H1 (cell line): ENCODE measurements around the gene TMEM86B. TPM values are rescaled to one million over a fixed set of nuclear protein-coding genes. Genes with fewer than 3 reads are reported as not detected.
A peak's percentile ranks its signal among the peaks of the same experiment; 100 is the strongest.

Experiments used
- BCL11A ChIP-seq, 2 experiments: IDR thresholded peaks; one replicate each; pipeline ENCODE4 v1.6.1; 2011; ENCODE audit warnings: low read depth in 2 of 2, low read length in 2 of 2, mild to moderate bottlenecking in 2 of 2
- BRCA1 ChIP-seq: IDR thresholded peaks from 2 replicates; pipeline ENCODE4 v1.6.1; 2012; ENCODE audit warnings: low read depth, low read length, improper control_type of control experiment
- CHD2 ChIP-seq: IDR thresholded peaks from 2 replicates; pipeline ENCODE4 v1.6.1; 2012; ENCODE audit warnings: low read length, improper control_type of control experiment
- CTBP2 ChIP-seq: IDR thresholded peaks from 2 replicates; pipeline ENCODE4 v1.7.0; 2011; ENCODE audit warnings: borderline replicate concordance, mild to moderate bottlenecking, moderate library complexity, mixed read lengths, low read length; ENCODE audit not compliant: insufficient read depth, insufficient read length
- HDAC2 ChIP-seq, 2 experiments: fragments of 300-600 bp in 1 of 2; sonication (generic) in 1 of 2; IDR thresholded peaks; 2 replicates each; pipeline ENCODE4 v1.6.1; 2011 to 2012; ENCODE audit warnings: low read depth in 2 of 2, low read length in 2 of 2, mild to moderate bottlenecking in 2 of 2, moderate library complexity in 2 of 2, borderline replicate concordance in 1 of 2, inconsistent platforms in 1 of 2
- KDM1A ChIP-seq: fragments of 200-600, 300-600 bp; sonication (generic); IDR thresholded peaks from 2 replicates; pipeline ENCODE4 v1.7.1; 2016; ENCODE audit warnings: mild to moderate bottlenecking, low read length, borderline replicate concordance
- RAD21 ChIP-seq, 2 experiments: IDR thresholded peaks in 1 of 2; conservative IDR thresholded peaks in 1 of 2; 2 replicates each; pipeline ENCODE4 v1.6.1; 2011; ENCODE audit warnings: low read depth in 2 of 2, low read length in 2 of 2, improper control_type of control experiment in 1 of 2, inconsistent platforms in 1 of 2, mild to moderate bottlenecking in 1 of 2, moderate library complexity in 1 of 2
- SAP30 ChIP-seq: fragments of 300-600 bp; sonication (generic); IDR thresholded peaks from 2 replicates; pipeline ENCODE4 v1.7.1; 2012; ENCODE audit warnings: low read length, moderate library complexity, mild to moderate bottlenecking, inconsistent platforms; ENCODE audit not compliant: insufficient read depth, insufficient replicate concordance
- SIN3A ChIP-seq, 2 experiments: IDR thresholded peaks in 1 of 2; conservative IDR thresholded peaks in 1 of 2; 2 replicates each; pipeline ENCODE4 v1.6.1; 2011 to 2012; ENCODE audit warnings: low read length in 2 of 2, improper control_type of control experiment in 1 of 2, low read depth in 1 of 2, mild to moderate bottlenecking in 1 of 2
- SP1 ChIP-seq: IDR thresholded peaks from 2 replicates; pipeline ENCODE4 v1.6.1; 2011; ENCODE audit warnings: low read depth, low read length
- TAF1 ChIP-seq: IDR thresholded peaks from 2 replicates; pipeline ENCODE4 v1.6.1; 2011; ENCODE audit warnings: mild to moderate bottlenecking, low read depth, low read length
- TBP ChIP-seq: IDR thresholded peaks from 2 replicates; pipeline ENCODE4 v1.6.1; 2011; ENCODE audit warnings: low read depth, low read length, improper control_type of control experiment
- TEAD4 ChIP-seq: IDR thresholded peaks from 2 replicates; pipeline ENCODE4 v1.6.1; 2012; ENCODE audit warnings: low read depth, low read length, inconsistent platforms, mixed read lengths
- YY1 ChIP-seq: IDR thresholded peaks from 2 replicates; pipeline ENCODE4 v1.6.1; 2011; ENCODE audit warnings: low read depth, mild to moderate bottlenecking, low read length
- polyA plus RNA-seq, 7 experiments: library from polyadenylated mRNA; depleted of rRNA in 3 of 7; stranded (reverse) in 5 of 7; unstranded in 2 of 7; fragments of >200 nt in 5 of 7; fragments of 200-250 nt in 2 of 7; gene quantifications; 1 replicate in 5 of 7; 2 replicates in 1 of 7; 4 replicates in 1 of 7; pipeline versions ENCODE4 v1.2.1 to v1.2.3, GENCODE V29; 2011 to 2013; ENCODE audit warnings: missing spikeins in 2 of 7, mixed read lengths in 2 of 7
- total RNA-seq: library from RNA; stranded (reverse); fragmentation: NEBNext Ultra II Directional; extraction: Animal tissue kit (Norgen Biotek cat#: 25700); gene quantifications from 2 replicates; pipeline ENCODE4 v1.2.1, GENCODE V29; 2021

The TMEM86B gene
- total and polyA plus RNA-seq, 2 of the 8 experiments (the other 6 are each of a cell fraction or from before 2014, with no cell fraction given) = 2.0 to 2.9 TPM

- peak; percentile 56 for TF ChIP-seq SAP30
- TF ChIP-seq TBP = no peak
- TF ChIP-seq SP1 = no peak
- TF ChIP-seq CHD2 = no peak
- no peak for TF ChIP-seq CTBP2
- TF ChIP-seq SIN3A (conservative IDR thresholded peaks at IDR 0.05 in 1 of 2, IDR thresholded peaks at IDR 0.05 in 1 of 2; ENCODE audit: low read depth in 1 of 2, low read length in 2 of 2) = peak in 1 of 2 experiments; percentile 48; a peak in 1 of 4 replicates
- no peak for TF ChIP-seq BRCA1
- TF ChIP-seq YY1 = no peak
- TF ChIP-seq BCL11A (IDR thresholded peaks at IDR 0.05; ENCODE audit: low read depth in 2 of 2, low read length in 2 of 2) = no peak
- TF ChIP-seq RAD21 (IDR thresholded peaks at IDR 0.05 in 1 of 2, conservative IDR thresholded peaks at IDR 0.05 in 1 of 2; ENCODE audit: low read depth in 2 of 2, low read length in 2 of 2) = no peak
- TF ChIP-seq HDAC2 (IDR thresholded peaks at IDR 0.05; ENCODE audit: borderline replicate concordance in 1 of 2, low read depth in 2 of 2, low read length in 2 of 2) = no peak
- TF ChIP-seq TEAD4 = no peak
- TF ChIP-seq KDM1A = no peak
- no peak for TF ChIP-seq TAF1
- TF ChIP-seq, all 59 proteins: peak for 5
These were observed 29.2 kb upstream of the TMEM86B start (continued) for GRCh38 chr19:55257461-55258420.
